CD4-positive, alpha-beta T cell treated with Interleukin-17A for 4 hours (primary cell): Measurements from ENCODE around the gene FXYD1.
A peak's percentile ranks its signal among the peaks of the same experiment; 100 is the strongest.
"Not testable (repeated sequence)": the region's sequence is repeated elsewhere in the genome, so short reads cannot be mapped to it uniquely, and the experiment has no call there.

Experiments
- DNase-seq: peaks from one replicate; pipeline ENCODE4 v3.0.0-alpha.2; 2020; ENCODE audit warnings: mixed read lengths

FXYD1 gene

DNA sequence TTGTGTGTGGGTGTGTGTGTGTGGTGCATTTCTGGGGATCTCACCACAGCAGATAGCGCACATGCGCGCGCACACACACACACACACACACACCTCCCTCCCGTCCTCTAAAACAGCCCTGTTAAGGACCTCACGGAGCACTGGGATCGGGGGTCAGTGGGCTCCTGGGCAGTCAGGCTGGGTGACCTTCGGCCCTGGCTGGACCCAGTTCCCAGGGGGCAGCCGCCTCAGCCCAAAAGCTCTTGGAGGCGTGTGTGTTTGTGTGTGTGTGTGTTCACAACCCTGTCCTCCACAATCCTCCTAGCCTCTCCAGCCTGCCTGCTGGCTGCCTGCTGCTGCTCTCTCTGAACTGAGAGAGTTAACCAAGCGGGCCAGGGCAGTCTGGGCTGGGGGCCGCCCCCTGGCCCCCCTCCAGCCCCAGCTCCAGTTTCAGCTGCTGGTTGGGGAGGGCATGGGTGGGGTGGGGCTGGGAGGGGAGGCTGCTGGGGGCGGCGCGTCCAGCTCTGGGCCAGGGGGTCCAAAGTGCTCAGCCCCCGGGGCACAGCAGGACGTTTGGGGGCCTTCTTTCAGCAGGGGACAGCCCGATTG is at the start of gene FXYD1:
Gene FXYD1, plus strand, starts transcription at position 520 of the 588 bp plus-strand sequence. CDS start 1,256 bp downstream, outside the sequence.
- no peak for DNase-seq

DNA sequence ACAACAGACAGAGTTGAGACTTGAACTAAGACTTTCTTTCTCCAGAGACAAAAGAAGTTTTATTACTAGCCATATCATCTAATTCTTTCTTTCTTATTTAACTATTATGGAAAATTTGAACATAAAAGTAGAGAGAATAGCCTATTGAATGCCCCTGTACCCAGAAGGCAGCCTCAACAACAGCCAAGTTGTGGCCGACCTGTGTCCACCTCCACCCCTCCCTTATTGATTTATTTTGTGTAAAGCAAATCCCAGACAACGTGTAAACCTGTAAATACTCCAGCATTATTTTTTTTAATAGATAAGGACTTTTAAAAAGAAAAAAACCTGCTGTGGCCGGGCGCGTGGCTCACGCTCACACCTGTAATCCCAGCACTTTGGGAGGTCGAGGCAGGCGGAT is 49.1 kb upstream of the FXYD1 start:
- DNase-seq = no peak

DNA sequence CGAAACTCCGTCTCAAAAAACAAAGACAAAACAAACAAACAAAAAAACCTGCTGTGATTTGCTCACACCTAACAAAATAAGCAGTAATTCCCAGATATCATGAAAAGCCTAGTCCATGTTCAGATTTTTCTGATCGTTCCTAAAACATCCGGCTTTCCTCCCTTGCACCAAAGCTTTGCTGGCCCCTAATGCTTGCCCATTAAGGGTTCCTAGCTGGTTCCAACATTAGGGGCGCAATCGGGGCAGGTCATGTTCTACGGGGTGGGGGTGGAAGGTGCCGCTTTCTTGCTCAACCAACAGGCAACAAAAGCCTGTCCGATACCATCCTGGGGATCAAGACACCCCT is 48.5 kb upstream of the FXYD1 start:
- no peak for DNase-seq

DNA sequence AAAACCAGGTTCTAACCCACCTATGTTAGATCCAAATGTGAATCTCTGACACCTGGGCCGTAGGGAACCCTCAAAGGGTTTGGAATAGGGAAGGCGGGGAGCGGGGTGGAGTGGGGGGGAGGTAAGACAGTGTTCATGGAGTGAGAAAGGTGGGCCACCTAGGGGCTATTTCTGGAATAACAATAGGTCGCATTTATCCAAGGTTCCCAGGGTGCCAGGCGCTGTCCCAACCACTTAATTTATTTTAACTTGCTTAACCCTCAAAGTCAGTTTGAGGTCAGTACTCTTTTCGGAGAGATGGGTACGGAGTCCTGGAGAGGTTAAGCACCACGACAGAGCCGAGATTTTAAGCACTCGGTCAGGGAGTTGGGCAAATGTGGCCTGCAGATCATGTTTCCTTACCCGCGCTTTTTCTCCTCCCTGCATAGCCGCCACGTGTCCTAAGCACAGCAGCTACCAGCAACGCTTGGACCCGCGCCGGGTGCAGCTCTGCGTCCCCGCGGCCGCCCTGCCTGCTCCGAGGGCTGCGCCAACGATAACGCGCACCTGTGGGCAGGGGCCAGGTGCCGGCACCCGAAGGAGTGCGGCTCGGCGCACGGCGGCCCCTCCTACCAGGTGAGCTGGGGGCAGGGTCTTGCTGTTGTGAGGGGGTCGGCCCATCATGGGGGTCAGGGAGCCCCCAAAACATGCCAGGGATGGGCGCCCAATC is 48.0 kb upstream of the FXYD1 start:
- DNase-seq = peak; percentile 62

DNA sequence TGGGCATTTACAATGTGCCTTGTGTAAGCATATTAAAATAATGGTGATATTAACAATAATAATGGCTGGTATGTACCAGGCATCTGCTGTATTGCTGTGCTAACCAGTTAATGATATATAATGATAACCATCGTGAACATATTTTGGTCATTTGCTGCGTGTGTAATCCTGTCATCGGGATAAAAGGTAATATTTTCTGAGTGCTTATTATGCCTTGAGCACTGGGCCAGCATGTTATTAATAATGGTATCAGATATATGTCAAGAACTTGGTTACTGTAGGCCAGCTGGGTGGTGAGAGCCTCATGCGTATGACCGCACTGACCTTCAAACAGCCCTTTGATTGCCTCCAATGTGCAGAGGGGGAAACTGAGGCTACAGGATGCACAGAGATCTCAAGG is 45.2 kb upstream of the FXYD1 start:
- no peak for DNase-seq

DNA sequence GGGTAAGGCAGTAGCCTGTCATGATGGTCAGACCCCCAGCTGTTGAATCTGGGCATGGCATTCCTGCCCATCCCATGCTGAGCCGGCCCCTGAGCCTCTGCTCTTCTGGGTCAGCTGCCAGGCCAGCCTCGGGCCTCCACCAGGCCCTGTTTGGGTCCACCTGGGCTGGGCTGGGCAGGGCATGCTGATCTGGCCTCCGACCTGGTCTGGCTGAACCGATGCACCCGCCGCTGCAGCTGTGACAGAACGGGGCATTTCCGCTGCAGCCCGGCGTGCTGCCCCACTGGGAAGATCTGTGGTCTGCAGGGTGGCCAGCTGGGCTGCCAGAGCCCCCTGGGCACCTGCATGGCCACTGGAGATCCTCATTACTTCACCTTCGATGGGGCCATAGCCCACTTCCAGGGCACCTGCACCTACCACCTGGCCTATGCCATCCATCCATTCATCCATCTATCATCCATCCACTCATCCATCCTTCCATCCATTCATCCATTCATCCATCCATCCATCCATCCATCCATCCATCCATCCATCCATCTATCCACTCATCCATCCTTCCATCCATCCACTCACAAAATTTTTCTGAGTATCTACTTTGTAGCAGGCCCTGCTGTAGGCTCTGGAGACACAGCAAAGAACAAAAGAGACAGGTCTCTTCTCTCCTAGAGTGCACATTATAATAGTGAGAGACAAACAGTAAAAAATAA is 44.5 kb upstream of the FXYD1 start:
- no peak for DNase-seq

DNA sequence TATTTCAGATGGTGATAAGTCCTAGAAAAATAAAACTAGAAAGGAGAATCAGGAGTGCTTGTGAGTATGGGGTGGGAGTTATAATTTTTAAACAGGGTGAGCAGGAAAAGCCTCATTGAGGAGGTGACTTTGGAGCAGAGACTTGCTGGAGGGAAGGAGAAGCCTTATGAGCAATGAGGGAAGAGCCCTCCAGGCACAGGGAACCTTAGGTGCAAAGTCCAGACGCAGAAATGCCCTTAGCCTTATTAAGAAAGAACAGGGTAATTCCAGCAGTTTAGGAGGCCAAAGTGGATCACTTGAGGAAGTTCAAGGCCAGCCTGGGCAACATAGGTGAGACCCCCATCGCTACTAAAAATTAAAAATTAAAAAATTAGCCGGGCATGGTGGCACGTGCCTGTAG is 44.0 kb upstream of the FXYD1 start:
- DNase-seq = no peak

DNA sequence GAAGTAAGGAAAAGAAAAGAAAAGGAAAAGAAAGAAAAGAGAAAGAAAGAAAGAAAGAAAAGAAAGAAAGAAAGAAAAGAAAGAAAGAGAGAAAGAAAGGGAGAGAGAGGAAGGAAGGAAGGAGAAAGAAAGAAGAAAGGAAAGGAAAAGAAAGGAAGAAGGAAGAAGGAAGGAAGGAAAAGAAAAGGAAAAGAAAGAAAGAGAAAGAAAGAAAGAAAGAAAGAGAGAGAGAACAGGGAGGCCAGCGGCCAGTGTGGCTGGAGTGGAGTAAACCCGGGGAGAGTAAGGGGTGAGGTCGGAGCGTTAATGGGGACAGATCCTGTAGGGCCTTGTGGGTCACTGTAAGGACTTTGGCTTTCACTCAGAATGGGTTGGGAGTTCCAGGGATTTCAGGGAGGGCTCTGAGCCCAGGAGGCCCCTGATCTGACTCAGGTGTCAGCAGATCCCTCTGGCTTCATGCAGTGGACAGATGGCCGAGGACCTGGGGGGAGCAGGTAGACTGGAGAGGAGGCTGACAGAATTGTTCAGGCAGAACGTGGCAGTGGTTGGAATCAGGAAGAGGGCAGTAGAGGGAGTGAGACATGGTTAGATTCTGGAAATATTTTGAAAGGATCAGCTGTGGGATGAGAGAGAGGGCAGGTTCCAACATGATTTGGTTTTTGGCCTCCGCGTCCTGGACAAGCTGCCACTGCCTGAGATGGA is 42.8 kb upstream of the FXYD1 start:
- no peak for DNase-seq

DNA sequence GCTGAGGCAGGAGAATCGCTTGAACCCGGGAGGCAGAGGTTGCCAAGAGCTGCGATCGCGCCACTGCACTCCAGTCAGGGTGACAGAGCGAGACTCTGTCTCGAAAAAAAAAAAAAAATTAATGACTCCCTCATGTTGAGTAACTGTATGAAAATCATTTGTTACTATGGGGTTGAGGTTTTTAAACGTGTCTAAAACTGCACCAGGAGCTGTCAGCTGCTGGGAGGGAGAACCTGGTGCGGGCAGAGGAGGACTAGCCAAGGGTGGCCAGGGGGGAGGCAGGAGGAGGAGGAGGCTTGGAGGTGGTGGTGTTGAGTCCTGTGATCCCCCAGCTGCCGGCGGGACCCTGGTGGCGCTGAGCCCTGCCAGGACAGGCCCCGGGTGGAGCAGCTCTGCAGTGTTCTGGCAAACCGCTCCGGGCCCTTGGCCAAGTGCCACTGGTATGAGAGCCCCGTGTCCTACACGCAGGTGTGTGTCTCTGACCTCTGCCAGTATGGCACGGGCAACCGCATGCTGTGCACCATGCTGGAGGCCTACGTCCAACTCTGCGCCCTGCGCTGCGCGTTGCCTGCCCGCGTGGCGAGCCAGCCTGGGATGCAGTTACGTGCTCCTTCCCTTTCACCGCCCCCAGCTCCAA is 40.1 kb upstream of the FXYD1 start:
- no peak for DNase-seq

DNA sequence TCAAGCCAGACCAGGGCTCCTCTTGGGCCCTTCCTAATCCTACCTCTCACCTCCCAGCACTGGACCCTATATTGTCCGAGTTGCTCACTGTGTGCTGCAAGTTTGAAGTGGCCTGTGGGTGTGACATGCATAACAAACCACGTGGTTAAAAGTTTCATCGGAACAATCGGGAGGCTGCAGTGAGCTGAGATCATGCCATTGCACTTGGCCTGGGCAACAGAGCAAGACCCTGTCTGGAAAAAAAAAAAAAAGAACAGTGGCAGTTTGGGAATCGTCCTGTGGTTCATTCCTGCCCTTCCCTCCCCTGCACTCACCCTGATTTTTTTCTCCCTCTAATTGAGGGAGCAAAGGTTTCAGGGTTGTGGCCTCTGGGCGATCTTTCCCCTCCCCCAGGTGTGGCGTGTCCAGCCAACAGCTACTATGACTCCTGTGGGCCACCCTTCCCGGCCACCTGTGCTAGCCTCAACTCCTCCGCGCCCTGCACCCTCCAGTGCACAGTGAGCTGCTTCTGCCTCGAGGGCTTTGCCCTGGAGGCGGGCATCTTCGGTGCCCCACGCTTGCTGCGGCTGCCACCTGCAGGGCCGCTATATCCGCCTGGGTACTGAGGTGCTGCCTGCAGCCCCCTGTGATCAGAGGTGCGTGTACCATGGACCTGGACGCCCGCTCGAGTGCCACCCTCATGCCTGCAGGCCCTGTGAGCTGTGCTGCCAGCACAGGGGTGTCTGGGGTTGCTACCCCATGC is 39.3 kb upstream of the FXYD1 start:
- DNase-seq = no peak

DNA sequence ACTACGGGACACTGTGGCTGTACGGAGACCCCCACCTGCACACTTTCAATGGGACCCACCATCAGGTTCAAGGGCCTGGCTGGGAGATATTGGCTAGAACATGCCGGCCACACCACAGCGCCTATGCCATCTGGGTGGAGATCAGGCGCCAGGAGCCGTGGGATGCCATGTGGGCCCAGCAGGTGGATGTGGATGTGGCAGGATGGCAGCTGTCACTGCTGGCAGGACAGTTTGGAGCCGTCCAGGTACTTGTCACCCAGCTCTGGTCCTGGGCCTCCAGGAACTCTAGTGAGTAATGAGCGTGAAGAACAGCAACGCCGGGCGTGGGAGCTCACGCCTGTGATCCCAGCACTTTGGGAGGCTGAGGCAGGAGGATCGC is 38.7 kb upstream of the FXYD1 start:
- DNase-seq = no peak

DNA sequence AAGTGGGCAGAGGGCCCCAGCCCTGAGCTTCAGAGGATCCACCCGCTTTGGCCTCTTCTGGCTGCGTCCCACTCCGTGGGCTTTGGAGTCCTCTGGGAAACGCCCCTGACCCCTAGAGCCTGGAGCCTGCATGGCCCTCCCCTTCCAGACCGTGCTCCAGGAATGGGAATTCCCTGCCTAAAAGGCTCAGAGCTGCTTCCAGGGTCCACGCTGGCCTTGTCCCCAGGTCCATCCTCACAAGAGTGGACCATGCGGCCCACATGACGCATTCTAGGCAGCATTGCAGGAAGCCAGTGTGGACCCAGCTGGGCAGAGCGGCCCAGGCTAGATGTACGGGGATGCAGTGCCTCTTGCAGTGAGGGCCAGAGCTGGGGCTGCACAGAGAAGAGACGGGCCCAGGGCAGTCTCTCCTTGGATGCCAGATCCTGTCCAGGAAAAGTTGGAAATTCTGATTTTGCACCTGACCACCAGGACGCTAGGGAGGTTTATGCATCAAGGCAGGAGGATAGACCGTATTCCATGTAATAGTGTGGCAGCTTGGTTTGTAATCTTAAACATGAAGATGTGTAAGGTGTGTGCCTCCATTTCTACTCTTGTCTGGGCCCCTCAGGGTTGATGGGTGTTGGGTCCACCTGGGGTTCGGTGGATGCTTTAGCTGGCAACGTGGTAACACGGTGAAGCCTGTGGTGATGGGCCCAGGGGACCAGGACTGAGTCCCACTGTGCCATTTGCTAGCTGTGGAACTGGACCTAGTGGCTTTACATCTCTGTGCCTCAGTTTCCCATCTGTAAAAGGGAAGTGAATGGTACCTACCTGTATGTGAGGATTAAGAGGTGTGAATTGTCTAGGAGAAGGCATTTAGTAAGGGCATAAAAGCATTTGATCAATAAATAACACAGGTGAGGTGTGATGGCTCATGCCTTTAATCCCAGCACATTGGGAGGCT is 37.8 kb upstream of the FXYD1 start:
- no peak for DNase-seq

DNA sequence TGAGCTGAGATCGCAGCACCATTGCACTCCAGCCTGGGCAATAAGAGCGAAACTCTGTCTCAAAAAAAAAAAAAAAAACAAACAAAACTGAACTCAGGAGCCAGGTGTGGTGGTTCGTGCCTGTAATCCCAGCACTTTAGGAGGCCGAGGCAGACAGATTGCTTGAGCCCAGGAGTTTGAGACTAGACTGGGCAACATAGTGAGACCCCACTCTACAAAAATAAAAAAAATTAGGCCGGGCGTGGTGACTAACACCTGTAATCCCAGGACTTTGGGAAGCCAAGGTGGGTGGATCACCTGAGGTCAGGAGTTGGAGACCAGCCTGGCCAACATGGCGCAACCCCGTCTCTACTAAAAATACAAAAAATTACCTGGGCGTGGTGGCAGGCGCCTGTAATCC is 36.7 kb upstream of the FXYD1 start:
- not testable (repeated sequence) for DNase-seq

DNA sequence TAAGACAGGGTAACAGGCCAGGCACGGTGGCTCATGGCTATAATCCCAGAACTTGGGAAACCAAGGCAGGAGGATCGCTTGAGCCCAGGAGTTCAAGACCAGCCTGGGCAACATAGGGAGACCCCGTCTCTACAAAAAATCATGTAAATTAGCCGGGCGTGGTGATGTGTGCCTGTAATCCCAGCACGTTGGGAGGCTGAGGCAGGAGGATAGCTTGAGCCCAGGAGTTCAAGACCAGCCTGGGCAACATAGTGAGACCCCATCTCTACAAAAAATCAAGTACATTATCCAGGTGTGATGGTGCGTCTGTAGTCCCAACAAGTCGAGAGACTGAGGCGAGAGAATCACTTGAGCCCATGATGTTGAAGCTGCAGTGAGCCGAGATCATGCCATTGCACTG is 35.0 kb upstream of the FXYD1 start:
- DNase-seq = not testable (repeated sequence)

DNA sequence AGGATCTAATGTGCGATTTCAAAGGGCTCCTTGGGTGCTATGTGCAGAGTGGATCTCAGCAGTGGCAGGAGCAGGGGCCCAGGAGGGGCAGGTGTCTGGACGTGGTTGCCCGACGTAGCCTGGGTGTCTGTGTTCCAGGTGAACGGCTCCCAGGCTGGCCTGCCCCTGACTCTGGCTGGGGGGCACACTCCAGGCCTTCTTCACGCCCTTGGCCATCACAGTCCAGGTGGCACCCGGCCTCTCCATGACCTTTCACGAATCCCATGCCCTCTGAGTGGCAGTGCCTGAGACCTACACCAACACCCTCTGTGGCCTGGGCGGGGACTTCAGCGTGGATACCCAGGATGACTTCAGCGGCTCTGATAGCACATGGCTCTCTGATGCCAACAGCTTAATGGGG is 34.3 kb upstream of the FXYD1 start:
- no peak for DNase-seq

DNA sequence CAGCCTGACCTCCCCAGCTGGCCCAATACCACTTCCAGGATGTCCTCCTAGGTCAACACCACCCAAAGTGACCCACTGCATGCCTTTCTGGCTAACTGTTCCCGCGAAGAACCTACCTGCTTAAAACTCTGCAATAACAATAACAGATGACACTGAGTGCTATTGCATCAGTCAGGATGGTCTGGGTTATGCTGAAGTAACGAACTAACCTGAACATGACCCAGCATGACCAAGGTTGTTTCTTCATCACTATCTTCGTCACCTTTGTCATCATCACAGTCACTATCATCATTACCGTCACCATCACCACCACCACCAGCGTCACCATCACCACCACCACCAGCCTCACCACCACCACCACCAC is 33.6 kb upstream of the FXYD1 start:
- DNase-seq = no peak

DNA sequence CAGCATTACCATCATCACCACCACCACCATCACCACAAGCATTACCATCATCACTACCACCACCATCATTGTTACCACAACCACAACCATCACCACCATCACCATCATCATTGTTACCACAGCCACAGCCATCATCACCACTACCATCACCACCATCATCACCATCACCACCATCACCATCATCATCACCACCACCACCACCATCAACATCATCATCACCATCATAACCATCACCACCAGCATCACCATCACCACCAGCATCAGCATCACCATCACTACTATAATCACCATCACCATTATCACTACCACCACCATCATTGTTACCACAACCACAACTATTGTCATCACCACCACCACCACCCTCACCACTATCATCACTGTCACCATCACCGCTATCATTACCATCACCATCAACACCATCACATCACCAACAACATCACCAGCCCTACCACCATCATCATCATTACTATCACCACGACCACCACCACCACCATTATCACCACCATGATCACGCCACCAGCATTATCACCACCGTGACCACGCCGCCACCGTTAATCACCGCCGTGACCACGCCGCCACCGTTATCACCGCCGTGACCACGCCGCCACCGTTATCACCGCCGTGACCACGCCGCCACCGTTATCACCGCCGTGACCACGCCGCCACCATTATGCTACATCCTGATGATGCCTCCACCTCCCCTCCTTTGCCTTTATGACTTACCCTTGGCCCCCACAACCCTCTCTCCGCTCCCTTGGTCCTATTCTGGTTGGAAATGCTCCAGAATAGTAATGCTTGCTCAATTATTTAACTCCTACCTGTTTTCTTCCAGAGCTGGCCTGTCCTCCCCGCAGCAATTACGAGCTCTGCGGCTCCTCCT is 33.0 kb upstream of the FXYD1 start:
- no peak for DNase-seq

DNA sequence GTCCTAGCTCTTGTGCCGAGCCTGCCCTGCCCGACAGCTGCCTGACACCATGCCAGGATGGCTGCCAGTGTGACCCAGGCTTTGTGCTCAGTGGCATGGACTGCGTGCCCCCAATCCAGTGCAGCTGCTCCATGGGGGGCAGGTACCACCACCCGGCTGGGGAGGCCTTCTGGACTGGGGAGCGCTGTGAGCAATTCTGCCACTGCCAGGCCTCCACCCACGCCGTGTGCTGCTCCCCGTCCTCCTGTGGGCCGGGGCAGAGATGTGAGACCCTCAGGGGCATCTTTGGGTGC is 32.4 kb upstream of the FXYD1 start:
- DNase-seq = no peak

DNA sequence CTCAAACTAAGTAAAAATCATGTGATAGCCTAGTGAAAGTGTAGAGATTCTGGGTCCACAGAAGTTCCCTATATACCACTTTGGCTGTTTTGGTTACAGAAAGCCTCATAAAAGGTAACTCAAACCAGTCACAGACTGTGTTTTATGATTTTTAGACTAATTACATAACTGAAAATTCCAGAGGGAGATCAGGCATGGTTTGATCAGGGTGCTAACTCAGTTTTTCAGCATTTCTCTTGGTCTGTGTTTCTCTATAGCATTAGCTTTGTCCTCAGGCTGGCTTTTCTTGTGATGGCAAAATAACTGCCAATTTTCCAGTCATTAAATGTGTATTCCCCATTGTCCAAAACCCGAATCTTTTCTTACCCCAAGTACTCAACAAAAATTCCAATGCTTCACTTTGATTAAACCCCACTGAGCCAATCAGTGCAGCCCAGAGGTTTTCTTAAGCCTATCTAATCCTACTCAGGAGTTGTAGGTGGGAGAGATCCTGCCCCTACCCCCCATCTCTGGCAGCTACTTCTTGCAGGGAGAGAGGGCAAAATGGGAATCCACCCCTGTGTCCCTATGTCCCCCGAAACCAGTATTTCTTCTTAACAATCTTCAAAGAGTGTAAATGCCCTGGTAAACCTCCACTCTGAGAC is 31.6 kb upstream of the FXYD1 start:
- DNase-seq = no peak

DNA sequence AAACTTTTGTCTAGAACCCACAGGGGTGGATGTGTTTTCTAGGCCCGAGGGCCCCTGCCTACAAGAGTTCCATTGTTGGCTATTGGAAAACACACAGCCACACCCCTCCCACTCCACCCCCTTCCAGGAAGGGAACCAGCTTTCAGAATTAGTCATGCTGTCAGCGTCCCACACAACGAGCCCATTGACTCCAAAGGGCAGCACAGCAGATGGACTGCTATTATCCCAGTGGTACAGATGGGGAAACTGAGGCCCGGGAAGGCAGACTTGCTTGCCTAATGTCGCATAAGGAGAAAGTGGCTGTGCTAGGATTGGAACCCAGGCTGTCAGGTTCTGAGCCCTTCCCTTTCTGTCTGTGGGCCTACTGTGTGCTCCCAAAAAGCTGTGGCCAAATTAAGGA is 31.1 kb upstream of the FXYD1 start:
- DNase-seq = no peak
